HepG2 (cell line): Measurements from ENCODE around the gene LRRC72. TPM values are rescaled to one million over a fixed set of nuclear protein-coding genes. Genes with fewer than 3 reads are reported as not detected.

ENCODE experiments used
- AFF4 ChIP-seq: sonication (generic); formaldehyde crosslinking; IDR thresholded peaks from 2 replicates; pipeline ENCODE4 v1.4.0; 2020; ENCODE audit warnings: missing genetic modification reagents
- MEF2D ChIP-seq: sonication (generic); formaldehyde crosslinking; IDR thresholded peaks from 2 replicates; pipeline ENCODE4 v1.5.1; 2020; ENCODE audit warnings: mild to moderate bottlenecking, missing genetic modification reagents
- STAT6 ChIP-seq: sonication (generic); formaldehyde crosslinking; IDR thresholded peaks from 2 replicates; pipeline ENCODE4 v1.4.0; 2020; ENCODE audit warnings: missing genetic modification reagents, mild to moderate bottlenecking, borderline replicate concordance
- YEATS4 ChIP-seq: sonication (generic); formaldehyde crosslinking; IDR thresholded peaks from 2 replicates; pipeline ENCODE4 v1.4.0; 2020; ENCODE audit warnings: missing genetic modification reagents, borderline replicate concordance
- ZNF18 ChIP-seq: sonication (generic); formaldehyde crosslinking; IDR thresholded peaks from 2 replicates; pipeline ENCODE4 v1.8.0; 2022; ENCODE audit warnings: mild to moderate bottlenecking, missing genetic modification reagents; ENCODE audit not compliant: insufficient replicate concordance
- polyA plus RNA-seq, 8 experiments: library from polyadenylated mRNA; depleted of rRNA in 3 of 8; stranded (reverse) in 7 of 8; unstranded in 1 of 8; fragments of >200 nt; fragmentation: Illumina TruSeq in 4 of 8; extraction: Trizol in 4 of 8; gene quantifications; 2 replicates each; pipeline versions ENCODE4 v1.2.1 to v1.2.3, GENCODE V29; 2011 to 2016; ENCODE audit warnings: low read depth in 4 of 8, missing spikeins in 1 of 8, mixed read lengths in 1 of 8; ENCODE audit not compliant: insufficient read depth in 1 of 8
- total RNA-seq, 5 experiments: library from RNA; depleted of rRNA; stranded (reverse); fragments of >200 nt; fragmentation: Illumina TruSeq; extraction: Trizol; gene quantifications; 2 replicates each; pipeline ENCODE4 v1.2.3, GENCODE V29; 2016; ENCODE audit warnings: low read depth in 1 of 5

Gene LRRC72
- total and polyA plus RNA-seq, 2 of the 13 experiments (the other 11 are each of a cell fraction or from before 2014, with no cell fraction given) = not detected

- TF ChIP-seq STAT6 (CRISPR knock-in tag) (no peak), MEF2D (CRISPR knock-in tag) (no peak), AFF4 (CRISPR knock-in tag) (no peak), ZNF18 (no peak), YEATS4 (CRISPR knock-in tag) (no peak)
Measured at GRCh38 chr7:16598015-16598414, 71.4 kb downstream of the LRRC72 start (continued).
